NB4 (cell line): Measurements from ENCODE around the gene UNC45A.

Experiments
- CTCF ChIP-seq: IDR thresholded peaks from one replicate; pipeline ENCODE4 v1.5.1; 2012; ENCODE audit warnings: low read depth, low read length
- POLR2A ChIP-seq: IDR thresholded peaks from 2 replicates; pipeline ENCODE4 v1.6.1; 2011; ENCODE audit warnings: mild to moderate bottlenecking; ENCODE audit not compliant: insufficient read length; ENCODE audit errors: extremely low read depth

GRCh38 chr15:90903733-90904536, 31.1 kb upstream of the UNC45A start:
- TF ChIP-seq POLR2A (no peak), CTCF (no peak)
